ENCODE data around the gene PDZD2. TPM values are rescaled to one million over a fixed set of nuclear protein-coding genes. Genes with fewer than 3 reads are reported as not detected.

PDZD2 gene
- total and polyA plus RNA-seq, 4 donors = 2.8 to 18.0 (median 5.3) TPM

DNA sequence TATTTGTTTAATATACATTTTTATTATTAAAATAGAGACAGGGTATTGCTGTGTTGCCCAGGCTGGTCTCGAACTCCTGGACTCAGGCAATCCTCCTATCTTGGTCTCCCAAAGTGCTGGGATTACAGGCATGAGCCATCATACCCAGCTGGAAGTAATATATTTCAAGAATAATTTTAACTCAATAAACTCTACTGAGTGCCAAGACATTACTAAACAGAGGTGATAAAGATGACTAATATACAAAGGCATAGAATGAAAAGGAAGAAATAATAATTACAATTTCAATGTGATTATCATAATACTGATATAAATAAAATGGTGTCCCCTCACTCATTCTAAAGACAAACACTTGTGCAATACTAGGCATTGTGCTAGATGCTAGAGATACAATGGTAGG is 521.3 kb downstream of the PDZD2 start:
- no peaks in the 10 kb centered on the region for H3K36me3 ChIP-seq (ENCODE audit: control insufficient read depth in 1 of 2, insufficient read depth in 2 of 2, low read length in 1 of 2)
- H3K4me1 ChIP-seq (ENCODE audit: control insufficient read depth in 1 of 2, insufficient read depth in 2 of 2, low read length in 2 of 2) = peaks cover 3 to 6% of the 10 kb centered on the region in 2 donors
- no peak for DNase-seq
- 91 to 93% methylated on average over 1 of the region's 1 CpG for WGBS, 2 donors
- H3K9me3 ChIP-seq (ENCODE audit: control insufficient read depth, low read length) = no peaks in the 10 kb centered on the region
- H3K27ac ChIP-seq (ENCODE audit: low read depth in 1 of 2, low read length in 2 of 2) = no peak overlapping the region
- no peak overlapping the region for H3K4me3 ChIP-seq (ENCODE audit: low read length in 2 of 2)
- H3K27me3 ChIP-seq (ENCODE audit: control insufficient read depth in 1 of 2, insufficient read depth in 2 of 2, low read length in 1 of 2) = no peaks in the 10 kb centered on the region
- intact Hi-C loops (cut with DNase I) = no loop called here
- ATAC-seq (ENCODE audit: low FRiP score) = no peak

Small RNA genes within 50 kb of the gene (microRNA-seq; reads per million reads assigned to microRNA genes)
- gene MIR4279 = 0 reads per million in 2 donors

Other genes starting within 250 kb of the PDZD2 start
- gene DROSHA, start 107.0 kb upstream of the PDZD2 start, total RNA-seq = 10 to 100 TPM; 42.9 to 68.2 TPM
- gene DROSHA, start 107.0 kb upstream of the PDZD2 start, polyA plus RNA-seq = 10 to 100 TPM; 14.4 to 53.0 TPM
- 10 to 100 TPM; 14.4 to 18.6 TPM for gene C5orf22, start 106.8 kb upstream of the PDZD2 start, total RNA-seq
- 1 to 10 TPM; 7.5 to 8.5 TPM for gene C5orf22, start 106.8 kb upstream of the PDZD2 start, polyA plus RNA-seq

Data from aorta (tissue), 5 donors.